Right ventricle myocardium superior (tissue), 1 donor: ENCODE measurements around the gene TRABD2B. TPM values are rescaled to one million over a fixed set of nuclear protein-coding genes. Genes with fewer than 3 reads are reported as not detected.

Experiments used
- ATAC-seq: fragments of 200-7000 bp; cut with Tn5 transposase; one replicate; pipeline ENCODE4 v1.9.1; 2020; ENCODE audit warnings: mild to moderate bottlenecking; ENCODE audit not compliant: poor library complexity
- DNase-seq: peaks from one replicate; pipeline ENCODE4 v3.0.0-alpha.2; 2020
- intact Hi-C: fragments of 100-400 bp; cut with DNase I; formaldehyde crosslinking; loops from one replicate; pipeline ENCODE4 v1.11.2; 2022
- total RNA-seq: library from RNA; stranded (reverse); fragmentation: NEBNext Ultra II Directional; extraction: Animal tissue kit (Norgen Biotek cat#: 25700); gene quantifications from one replicate; pipeline ENCODE4 v1.2.1, GENCODE V29; 2021
- donor health status: DM: no; HTN: yes; CAD: no; lungs with severe emphysema.

The TRABD2B gene
- total RNA-seq, 1 donor from 2014 or later = 0.51 TPM

- intact Hi-C loops = no loop called here
- no peak for ATAC-seq
These were observed 29.1 kb upstream of the TRABD2B start for GRCh38 chr1:48026275-48026674.

GRCh38 chr1:48025076-48025475 is 27.9 kb upstream of the TRABD2B start:
- intact Hi-C loops = no loop called here

More at GRCh38 chr1:48026275-48026674, 29.1 kb upstream of the TRABD2B start:
- DNase-seq = no peak

GRCh38 chr1:48023488-48023887 is 26.3 kb upstream of the TRABD2B start:
- intact Hi-C loops = no loop called here
- no peak for ATAC-seq

More at GRCh38 chr1:48025076-48025475, 27.9 kb upstream of the TRABD2B start:
- no peak for DNase-seq
- ATAC-seq = no peak

GRCh38 chr1:48022306-48022705 is 25.1 kb upstream of the TRABD2B start:
- no peak for ATAC-seq
- DNase-seq = no peak
- intact Hi-C loops = no loop called here

More at GRCh38 chr1:48023488-48023887, 26.3 kb upstream of the TRABD2B start:
- no peak for DNase-seq

- intact Hi-C loops = no loop called here
- no peak for ATAC-seq
These were observed 24.6 kb upstream of the TRABD2B start for GRCh38 chr1:48021792-48022191.

GRCh38 chr1:48019714-48020315 is 22.6 kb upstream of the TRABD2B start:
- DNase-seq = peak; percentile 69
- peak; percentile 90 for ATAC-seq
- intact Hi-C loops = no loop called here

More at GRCh38 chr1:48021792-48022191, 24.6 kb upstream of the TRABD2B start:
- no peak for DNase-seq

- no peak for ATAC-seq
- DNase-seq = no peak
- intact Hi-C loops = no loop called here
These were observed 21.6 kb upstream of the TRABD2B start for GRCh38 chr1:48018799-48019198.

GRCh38 chr1:48017716-48018115 is 20.5 kb upstream of the TRABD2B start:
- intact Hi-C loops = no loop called here
- ATAC-seq = no peak
- DNase-seq = no peak

- no peak for ATAC-seq
- DNase-seq = no peak
- intact Hi-C loops = no loop called here
These were observed 19.3 kb upstream of the TRABD2B start for GRCh38 chr1:48016515-48016914.

- intact Hi-C loops = no loop called here
These were observed 16.1 kb upstream of the TRABD2B start for GRCh38 chr1:48013270-48013669.

GRCh38 chr1:48007047-48007446 is 9.9 kb upstream of the TRABD2B start:
- DNase-seq (no peak), ATAC-seq (no peak)
- intact Hi-C loops = no loop called here

More at GRCh38 chr1:48013270-48013669, 16.1 kb upstream of the TRABD2B start:
- ATAC-seq = no peak
- DNase-seq = no peak

- intact Hi-C loops = no loop called here
These were observed 9.1 kb upstream of the TRABD2B start for GRCh38 chr1:48006264-48006663.

GRCh38 chr1:48005253-48006117 is 8.3 kb upstream of the TRABD2B start:
- no peak for ATAC-seq
- DNase-seq = no peak
- intact Hi-C loops = no loop called here

More at GRCh38 chr1:48006264-48006663, 9.1 kb upstream of the TRABD2B start:
- ATAC-seq = no peak
- DNase-seq = no peak

GRCh38 chr1:48003741-48004531 is 6.8 kb upstream of the TRABD2B start:
- DNase-seq (no peak), ATAC-seq (no peak)
- intact Hi-C loops = no loop called here

- ATAC-seq = no peak
- intact Hi-C loops = no loop called here
- no peak for DNase-seq
These were observed 5.0 kb upstream of the TRABD2B start for GRCh38 chr1:48002142-48002541.

- ATAC-seq (no peak), DNase-seq (no peak)
- intact Hi-C loops = no loop called here
These were observed 4.5 kb upstream of the TRABD2B start for GRCh38 chr1:48001696-48002095.

GRCh38 chr1:48000883-48001282 is 3.7 kb upstream of the TRABD2B start:
- DNase-seq = no peak
- intact Hi-C loops = no loop called here
- ATAC-seq = no peak

- ATAC-seq = no peak
- intact Hi-C loops = loop anchor here (5.0 to 10.0 kb wide), 2 partner anchors 63 to 254 kb away; no protein-coding TSS in a partner anchor
- DNase-seq = no peak
These were observed 1.9 kb upstream of the TRABD2B start for GRCh38 chr1:47999097-47999496.

- ATAC-seq (no peak), DNase-seq (no peak)
- intact Hi-C loops = loop anchor here (5.0 to 10.0 kb wide), 2 partner anchors 64 to 254 kb away; no protein-coding TSS in a partner anchor
These were observed 1.3 kb upstream of the TRABD2B start for GRCh38 chr1:47998396-47998990.
